ENCODE measurements around the gene MADD.

Gene MADD

GRCh38 chr11:47355283-47356128 lies 85.6 kb downstream of the MADD start:
- peak in 1 of 2 donors; percentile 23 for DNase-seq (ENCODE audit: extremely low read depth in 1 of 2, low read depth in 1 of 2)

DNA sequence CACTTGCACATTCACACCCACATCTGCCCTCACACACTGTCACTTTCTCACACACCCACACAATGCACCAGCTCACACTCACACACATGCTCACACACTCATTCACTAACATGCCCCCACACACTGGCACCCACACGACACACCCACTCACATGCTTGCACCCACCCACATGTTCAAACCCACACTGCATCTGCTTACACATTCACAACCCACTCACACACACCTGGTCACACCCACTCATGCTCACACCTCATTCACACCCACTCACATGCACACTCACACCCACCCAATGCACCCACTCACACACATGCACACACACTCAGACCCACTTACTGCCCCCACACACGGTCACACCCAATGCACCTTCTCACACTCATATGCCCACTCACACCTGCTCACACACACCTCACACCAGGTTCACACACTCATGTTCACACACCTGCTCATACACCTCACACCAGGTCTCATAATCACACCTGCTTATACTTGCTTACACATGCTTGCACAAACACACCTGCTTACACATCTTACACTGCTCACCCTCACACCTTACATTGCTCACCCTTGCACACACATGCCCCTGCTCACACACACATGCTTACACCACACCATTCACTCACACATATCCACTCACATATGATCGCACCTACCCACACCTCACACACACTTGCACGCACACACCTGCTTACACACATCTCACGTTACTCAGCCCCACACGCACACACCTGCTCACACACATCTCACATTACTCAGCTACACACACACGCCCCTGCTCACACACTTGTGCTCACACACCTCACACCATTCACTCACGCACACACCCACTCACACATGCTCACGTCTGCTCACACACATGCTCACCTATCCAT lies 86.4 kb downstream of the MADD start:
- DNase-seq (ENCODE audit: extremely low read depth in 1 of 2, low read depth in 1 of 2): no peak

DNA sequence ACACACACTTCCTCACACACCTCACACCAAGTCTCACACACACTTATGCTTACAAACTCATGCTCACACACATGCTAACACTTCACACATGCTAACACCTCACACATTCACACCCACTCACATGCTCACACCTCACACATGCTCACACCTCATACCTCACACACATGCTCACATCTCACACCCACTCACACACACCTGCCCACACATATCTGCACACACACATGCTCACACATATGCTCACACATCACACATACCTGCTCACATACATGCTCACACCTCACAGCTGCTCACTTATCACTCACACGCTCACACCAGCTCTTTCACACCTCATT lies 87.0 kb downstream of the MADD start:
- no peak for DNase-seq (ENCODE audit: extremely low read depth in 1 of 2, low read depth in 1 of 2)

GRCh38 chr11:47357985-47358730 lies 88.2 kb downstream of the MADD start:
- DNase-seq (ENCODE audit: extremely low read depth in 1 of 2, low read depth in 1 of 2): no peak

- DNase-seq (ENCODE audit: extremely low read depth in 1 of 2, low read depth in 1 of 2): no peak
These were observed 88.8 kb downstream of the MADD start for GRCh38 chr11:47358731-47359051.

DNA sequence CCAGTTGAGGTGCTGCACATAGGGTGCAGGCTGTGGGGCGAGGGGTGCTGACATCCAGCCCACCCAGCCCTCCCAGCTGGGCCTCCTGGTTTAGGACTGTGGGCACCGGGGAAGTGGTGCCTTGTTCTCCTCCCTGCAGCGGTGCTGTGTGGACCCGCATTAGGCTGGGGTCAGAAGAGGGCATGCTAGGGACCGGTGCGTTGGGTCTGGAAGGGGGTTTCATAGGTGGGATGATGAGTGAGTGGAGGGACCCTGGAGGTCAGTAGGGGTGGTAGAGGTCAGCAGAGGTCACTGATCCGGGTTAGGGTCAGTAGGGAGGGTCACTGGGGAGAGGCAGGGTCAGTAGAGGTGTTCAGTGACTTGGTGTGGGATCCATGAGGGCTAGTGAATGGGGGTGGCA lies 89.2 kb downstream of the MADD start:
- DNase-seq (ENCODE audit: extremely low read depth in 1 of 2, low read depth in 1 of 2): no peak

DNA sequence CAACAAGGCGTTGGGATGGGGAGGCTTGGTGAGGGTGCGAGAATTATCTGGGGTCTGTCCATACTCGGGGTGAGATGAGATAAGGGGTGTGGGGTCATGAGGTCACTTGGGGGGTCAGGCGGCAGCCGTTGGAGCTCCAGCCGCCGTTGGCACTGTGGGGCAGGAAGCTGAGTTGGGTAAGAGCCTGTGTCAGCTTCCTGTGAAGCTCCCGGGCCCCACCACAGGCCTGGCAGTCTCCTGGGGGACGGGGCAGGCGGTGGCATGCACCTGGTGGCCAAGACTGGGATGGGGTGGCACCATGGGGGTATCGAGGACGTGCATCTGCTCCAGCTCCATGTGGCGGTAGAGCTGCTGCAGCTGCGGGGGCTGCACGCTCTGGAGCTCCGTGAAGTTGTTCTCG lies 89.7 kb downstream of the MADD start:
- DNase-seq (ENCODE audit: extremely low read depth in 1 of 2, low read depth in 1 of 2): no peak

DNA sequence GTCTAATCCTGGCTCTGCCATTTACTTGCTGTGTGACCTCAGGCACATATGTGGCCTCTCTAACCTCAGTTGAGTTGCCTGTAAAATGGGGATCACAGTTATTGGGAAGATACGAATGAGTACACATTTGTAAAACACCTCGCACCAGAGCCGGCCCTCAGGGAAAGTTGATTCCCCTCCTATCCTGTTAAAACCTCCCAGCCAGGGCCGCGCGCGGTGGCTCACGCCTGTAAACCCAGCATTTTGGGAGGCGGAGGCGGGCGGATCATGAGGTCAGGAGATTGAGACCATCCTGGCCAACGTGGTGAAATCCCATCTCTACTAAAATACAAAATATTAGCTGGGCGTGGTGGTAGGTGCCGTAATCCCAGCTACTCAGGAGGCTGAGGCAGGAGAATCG lies 90.4 kb downstream of the MADD start:
- DNase-seq (ENCODE audit: extremely low read depth in 1 of 2, low read depth in 1 of 2): no peak

GRCh38 chr11:47361419-47361818 lies 91.5 kb downstream of the MADD start:
- no peak for DNase-seq (ENCODE audit: extremely low read depth in 1 of 2, low read depth in 1 of 2)

DNA sequence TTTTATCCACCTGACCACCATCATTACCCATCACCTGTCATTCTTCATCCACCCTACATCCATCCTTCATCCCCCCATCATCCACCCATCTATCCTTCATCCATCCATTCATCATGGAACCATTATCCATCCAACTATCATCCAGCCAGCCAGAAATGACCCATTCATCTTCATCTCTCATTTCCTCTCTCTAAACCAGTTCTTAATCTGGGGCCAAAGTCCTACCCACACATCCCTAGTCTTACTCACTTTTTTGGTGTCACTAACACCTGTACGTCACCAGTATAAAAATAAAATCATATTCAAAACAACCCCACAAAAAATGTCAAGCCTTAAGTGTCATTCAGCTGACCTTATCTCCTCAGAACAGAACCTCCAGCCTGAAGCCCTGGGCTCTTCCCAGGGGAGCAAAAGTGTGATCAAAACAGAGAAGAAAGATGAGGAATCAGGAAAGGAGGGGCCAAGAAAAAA lies 96.1 kb downstream of the MADD start:
- DNase-seq (ENCODE audit: extremely low read depth in 1 of 2, low read depth in 1 of 2): no peak

DNA sequence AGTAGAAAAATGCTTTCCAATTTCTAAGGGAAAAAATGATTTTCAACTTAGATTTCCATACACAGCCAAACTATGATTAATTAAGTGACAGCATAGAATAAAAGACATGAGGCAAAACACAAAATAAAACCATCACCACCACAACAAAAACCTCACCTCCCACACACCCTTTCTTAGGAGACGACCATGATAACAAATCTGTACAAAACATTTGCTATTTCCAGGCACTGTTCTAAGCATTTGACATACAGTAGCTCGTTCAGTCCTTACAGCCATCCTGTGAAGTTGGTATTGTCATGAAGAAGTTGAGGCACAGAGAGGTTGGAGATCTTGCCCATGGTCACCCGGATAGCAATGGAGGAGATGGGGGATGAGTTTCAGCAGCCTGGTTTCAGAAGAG lies 99.7 kb downstream of the MADD start:
- no peak for DNase-seq (ENCODE audit: extremely low read depth in 1 of 2, low read depth in 1 of 2)

- DNase-seq (ENCODE audit: extremely low read depth in 1 of 2, low read depth in 1 of 2): no peak
These were observed 102.5 kb downstream of the MADD start for GRCh38 chr11:47372422-47372821.

DNA sequence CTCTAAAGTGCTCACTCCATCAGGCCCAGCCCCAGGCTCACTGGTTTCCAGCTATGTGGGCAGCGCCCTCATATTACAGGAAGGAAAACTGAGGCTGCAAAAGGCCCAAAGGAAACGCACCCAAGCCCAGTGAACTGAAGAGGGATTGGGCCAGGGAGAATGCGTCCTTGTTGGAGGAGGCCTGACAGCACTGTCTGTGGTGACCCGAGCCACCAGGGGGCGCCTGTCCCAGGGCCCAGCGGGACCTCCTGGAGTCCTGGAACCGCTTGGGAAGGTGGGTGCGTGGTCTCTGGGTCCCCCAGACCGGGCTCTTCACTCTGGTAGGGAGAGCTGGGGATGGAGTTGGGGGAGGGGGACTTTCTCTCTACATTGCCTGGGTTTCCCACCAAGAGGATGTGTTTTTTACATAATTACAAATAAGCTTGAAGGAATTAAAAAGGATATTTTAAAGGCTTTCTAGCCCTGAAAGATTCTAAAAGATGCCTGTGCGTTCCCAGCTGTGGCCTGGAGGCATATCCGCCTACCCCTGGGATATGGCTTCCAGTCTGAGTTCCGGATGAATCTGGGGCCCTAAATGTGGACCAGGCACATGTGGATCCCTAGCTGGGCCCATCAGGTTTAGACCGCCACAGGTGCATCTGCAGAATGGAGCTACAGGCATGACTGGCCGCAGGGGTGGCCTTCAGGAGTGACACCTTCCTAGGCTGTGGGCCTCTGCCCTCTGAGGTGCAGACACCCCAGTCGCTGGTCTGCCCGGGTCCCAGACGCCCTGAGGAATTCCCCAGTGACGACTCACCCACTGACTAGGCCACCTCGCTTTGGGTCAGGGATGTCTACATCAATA lies 104.2 kb downstream of the MADD start:
- DNase-seq (ENCODE audit: extremely low read depth in 1 of 2, low read depth in 1 of 2): peak; percentile 63 to 74

- DNase-seq (ENCODE audit: extremely low read depth in 1 of 2, low read depth in 1 of 2): no peak
These were observed 104.7 kb downstream of the MADD start for GRCh38 chr11:47374720-47375019.

- DNase-seq (ENCODE audit: extremely low read depth in 1 of 2, low read depth in 1 of 2): no peak
These were observed 105.1 kb downstream of the MADD start for GRCh38 chr11:47375020-47375419.

GRCh38 chr11:47375546-47376085 lies 105.7 kb downstream of the MADD start:
- no peak for DNase-seq (ENCODE audit: extremely low read depth in 1 of 2, low read depth in 1 of 2)

DNA sequence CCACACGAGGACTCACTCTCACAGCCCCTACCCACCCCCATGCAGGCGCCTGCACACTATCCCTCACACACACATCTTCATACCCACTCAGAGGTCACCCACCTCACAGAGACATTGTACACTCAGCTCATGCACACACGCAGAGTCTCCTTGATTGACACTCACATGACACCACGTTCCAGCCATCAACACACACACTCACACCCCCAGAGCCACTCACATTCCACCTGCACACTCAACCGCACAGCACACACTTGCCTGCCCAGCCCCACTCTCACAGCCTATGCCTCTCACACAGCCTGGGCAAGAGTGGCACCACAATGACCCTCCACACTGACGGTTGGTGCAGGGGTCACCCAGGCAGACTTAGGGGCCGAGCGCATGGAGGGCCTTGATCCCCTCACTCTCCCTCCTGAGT lies 106.2 kb downstream of the MADD start:
- DNase-seq (ENCODE audit: extremely low read depth in 1 of 2, low read depth in 1 of 2): no peak

- DNase-seq (ENCODE audit: extremely low read depth in 1 of 2, low read depth in 1 of 2): no peak
These were observed 106.8 kb downstream of the MADD start for GRCh38 chr11:47376525-47377371.

GRCh38 chr11:47377571-47378009 lies 107.7 kb downstream of the MADD start:
- no peak for DNase-seq (ENCODE audit: extremely low read depth in 1 of 2, low read depth in 1 of 2)
